NT2/D1 (cell line): ENCODE measurements around the gene WASL.

Experiments
- DNase-seq: peaks from one replicate; pipeline ENCODE4 v3.0.0-alpha.2; 2011; ENCODE audit warnings: low read depth, low spot score
- H3K27me3 ChIP-seq: 2 replicates; pipeline ENCODE4 v1.6.0; 2011; ENCODE audit warnings: mild to moderate bottlenecking; ENCODE audit not compliant: insufficient read length, insufficient read depth
- H3K36me3 ChIP-seq: 2 replicates; pipeline ENCODE4 v1.6.1; 2011; ENCODE audit warnings: mild to moderate bottlenecking, low read length, mixed read lengths; ENCODE audit not compliant: insufficient read depth, insufficient read length
- H3K4me1 ChIP-seq: 2 replicates; pipeline ENCODE4 v1.5.1; 2011; ENCODE audit not compliant: insufficient read depth, insufficient read length
- H3K4me3 ChIP-seq: 2 replicates; pipeline ENCODE4 v1.5.1; 2011; ENCODE audit warnings: low read depth; ENCODE audit not compliant: insufficient read length
- H3K9ac ChIP-seq: 2 replicates; pipeline ENCODE4 v1.6.0; 2011; ENCODE audit warnings: low read depth; ENCODE audit not compliant: insufficient read length
- H3K9me3 ChIP-seq: 2 replicates; pipeline ENCODE4 v1.5.1; 2011; ENCODE audit warnings: mild to moderate bottlenecking, low read length; ENCODE audit not compliant: insufficient read depth
- SUZ12 ChIP-seq: IDR thresholded peaks from 2 replicates; pipeline ENCODE4 v1.6.1; 2011; ENCODE audit not compliant: insufficient read length, insufficient read depth; ENCODE audit errors: extremely low read depth
- YY1 ChIP-seq: IDR thresholded peaks from 2 replicates; pipeline ENCODE4 v1.6.1; 2011; ENCODE audit not compliant: insufficient read length, insufficient read depth
- ZNF274 ChIP-seq: IDR thresholded peaks from 2 replicates; pipeline ENCODE4 v1.6.1; 2011; ENCODE audit warnings: mild to moderate bottlenecking, low read depth, low read length

The WASL gene

DNA sequence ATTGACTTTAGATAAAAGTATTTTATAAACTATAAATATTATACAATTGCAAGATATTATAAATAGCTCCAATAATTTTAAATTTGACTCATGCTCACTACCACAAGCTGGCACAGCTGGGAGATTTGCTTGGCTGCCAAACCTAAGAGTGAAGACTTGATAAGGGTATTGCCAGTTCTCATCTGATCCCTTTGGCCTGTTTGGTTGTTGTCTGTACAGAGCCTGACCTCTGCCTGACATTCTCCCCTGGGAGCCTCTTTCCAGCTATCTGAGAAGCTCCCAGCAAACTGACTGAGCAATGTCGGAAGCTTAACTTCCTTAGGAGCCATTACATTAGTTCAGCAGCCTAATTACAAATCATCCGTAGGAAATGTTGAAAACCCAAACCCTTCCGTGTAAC lies 103.3 kb downstream of the WASL start:
- H3K36me3 ChIP-seq, result no peaks in the 10 kb centered on the region
- H3K9ac ChIP-seq, result no peak overlapping the region
- H3K4me1 ChIP-seq, result no peaks in the 10 kb centered on the region
- H3K4me3 ChIP-seq, result no peak overlapping the region
- H3K27me3 ChIP-seq, result no peaks in the 10 kb centered on the region
- no peaks in the 10 kb centered on the region for H3K9me3 ChIP-seq
- DNase-seq, result no peak
- no peak for TF ChIP-seq ZNF274
- no peak for TF ChIP-seq SUZ12
- no peak for TF ChIP-seq YY1

- H3K36me3 ChIP-seq, result no peaks in the 10 kb centered on the region
- DNase-seq, result peak; percentile 68
- no peaks in the 10 kb centered on the region for H3K27me3 ChIP-seq
- H3K4me3 ChIP-seq, result no peak overlapping the region
- TF ChIP-seq SUZ12, result no peak
- no peak for TF ChIP-seq YY1
- TF ChIP-seq ZNF274, result no peak
- no peaks in the 10 kb centered on the region for H3K9me3 ChIP-seq
- no peak overlapping the region for H3K9ac ChIP-seq
- no peaks in the 10 kb centered on the region for H3K4me1 ChIP-seq
Measured at GRCh38 chr7:123643495-123644441, 105.0 kb downstream of the WASL start.

GRCh38 chr7:123641901-123642300 lies 106.9 kb downstream of the WASL start:
- H3K9ac ChIP-seq, result no peak overlapping the region
- DNase-seq, result no peak
- no peak overlapping the region for H3K4me3 ChIP-seq
- TF ChIP-seq SUZ12 (no peak), YY1 (no peak), ZNF274 (no peak)
- H3K36me3 ChIP-seq, result no peaks in the 10 kb centered on the region
- H3K27me3 ChIP-seq, result no peaks in the 10 kb centered on the region
- H3K4me1 ChIP-seq, result no peaks in the 10 kb centered on the region
- H3K9me3 ChIP-seq, result no peaks in the 10 kb centered on the region

GRCh38 chr7:123640583-123640982 lies 108.2 kb downstream of the WASL start:
- Histone ChIP-seq H3K4me1 (no peaks in the 10 kb centered on the region), H3K27me3 (no peaks in the 10 kb centered on the region), H3K36me3 (no peaks in the 10 kb centered on the region), H3K4me3 (no peak overlapping the region), H3K9ac (no peak overlapping the region), H3K9me3 (no peaks in the 10 kb centered on the region)
- TF ChIP-seq YY1, result no peak
- no peak for TF ChIP-seq SUZ12
- DNase-seq, result no peak

DNA sequence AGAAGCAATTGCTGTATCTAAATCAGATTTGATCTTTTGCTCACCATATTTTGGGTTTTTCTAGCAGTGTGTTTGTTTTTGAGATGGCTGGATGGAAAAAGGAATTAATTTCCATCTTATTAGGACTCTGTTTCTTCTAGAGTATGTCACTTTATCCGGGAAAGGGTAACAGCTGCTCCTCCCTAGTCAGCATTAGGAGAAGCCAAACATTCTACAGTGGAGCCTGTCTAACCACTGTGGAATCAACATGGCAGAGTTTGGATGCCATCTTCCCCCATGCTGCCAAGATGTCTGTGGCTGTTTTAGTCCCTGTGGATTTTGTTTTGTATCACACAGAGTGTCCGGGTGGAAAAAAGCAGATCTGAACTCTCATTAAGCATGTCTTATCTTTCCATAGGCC lies 109.2 kb downstream of the WASL start:
- Histone ChIP-seq H3K9me3 (no peaks in the 10 kb centered on the region), H3K27me3 (no peaks in the 10 kb centered on the region), H3K36me3 (no peaks in the 10 kb centered on the region), H3K9ac (no peak overlapping the region), H3K4me1 (no peaks in the 10 kb centered on the region), H3K4me3 (no peak overlapping the region)
- no peak for TF ChIP-seq YY1
- TF ChIP-seq SUZ12, result no peak
- TF ChIP-seq ZNF274, result no peak
- no peak for DNase-seq

GRCh38 chr7:123637878-123638277 lies 110.9 kb downstream of the WASL start:
- H3K36me3 ChIP-seq, result no peaks in the 10 kb centered on the region
- no peak for TF ChIP-seq YY1
- TF ChIP-seq ZNF274, result no peak
- no peak for TF ChIP-seq SUZ12
- DNase-seq, result no peak
- no peaks in the 10 kb centered on the region for H3K4me1 ChIP-seq
- H3K9me3 ChIP-seq, result no peaks in the 10 kb centered on the region
- no peaks in the 10 kb centered on the region for H3K27me3 ChIP-seq
- no peak overlapping the region for H3K9ac ChIP-seq
- H3K4me3 ChIP-seq, result no peak overlapping the region

DNA sequence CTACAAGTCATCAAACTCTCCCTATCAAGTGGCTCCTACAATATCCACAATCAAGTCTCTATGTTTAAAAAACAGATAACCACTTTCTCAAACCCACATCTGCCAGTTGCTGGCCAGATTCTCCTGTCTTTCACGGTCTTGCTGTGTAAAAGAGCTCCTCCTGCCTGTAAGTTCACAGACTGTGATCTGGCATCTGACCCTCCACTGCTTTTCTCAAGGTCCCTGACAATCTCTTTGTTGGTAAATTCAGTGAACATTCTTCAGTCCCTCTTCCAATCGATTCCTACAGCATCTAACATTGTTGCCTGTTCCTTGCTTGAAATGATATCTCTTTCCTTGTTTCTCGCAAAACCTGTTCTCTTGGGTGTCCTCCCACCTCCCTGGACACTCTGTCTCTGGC lies 111.6 kb downstream of the WASL start:
- TF ChIP-seq ZNF274, result no peak
- H3K9me3 ChIP-seq, result no peaks in the 10 kb centered on the region
- no peaks in the 10 kb centered on the region for H3K27me3 ChIP-seq
- no peaks in the 10 kb centered on the region for H3K36me3 ChIP-seq
- H3K4me1 ChIP-seq, result no peaks in the 10 kb centered on the region
- no peak for DNase-seq
- H3K9ac ChIP-seq, result no peak overlapping the region
- H3K4me3 ChIP-seq, result no peak overlapping the region
